Upper lobe of left lung (tissue), 4 donors: ENCODE data around the gene TRAK2.

Experiments
- CTCF ChIP-seq, 6 experiments: fragments of 450-650 bp in 4 of 6; fragments of 200-600 bp in 2 of 6; sonication (generic) in 2 of 6; IDR thresholded peaks; one replicate each; pipeline ENCODE4 v1.5.1; 2016 to 2019; ENCODE audit warnings: antibody characterized with exemption in 6 of 6
- EP300 ChIP-seq, 4 donors: sonication (generic); formaldehyde crosslinking; IDR thresholded peaks; one replicate each; pipeline ENCODE4 v1.5.1; 2017; ENCODE audit warnings: antibody characterized with exemption in 4 of 4, control low read depth in 2 of 4
- POLR2AphosphoS5 ChIP-seq, 2 donors: sonication (generic); formaldehyde crosslinking; IDR thresholded peaks; one replicate each; pipeline ENCODE4 v1.5.1; 2017; ENCODE audit warnings: antibody characterized with exemption in 2 of 2

GRCh38 chr2:201347138-201347537 is 104.1 kb downstream of the TRAK2 start:
- TF ChIP-seq EP300 (IDR thresholded peaks at IDR 0.05) (no peak), CTCF (IDR thresholded peaks at IDR 0.05) (no peak), POLR2AphosphoS5 (IDR thresholded peaks at IDR 0.05) (no peak)
